GM12878 (cell line): ENCODE results near the gene VEGFA. TPM values are rescaled to one million over a fixed set of nuclear protein-coding genes. Genes with fewer than 3 reads are reported as not detected.

Experiments
- ATAC-seq: fragments of 200-7000 bp; cut with Tn5 transposase; 3 replicates; pipeline ENCODE4 v1.9.1; 2020; ENCODE audit warnings: mild to moderate bottlenecking, moderate library complexity
- BruUV-seq: library from RNA; stranded (reverse); fragments of 400-500 nt; replicated peaks from 2 replicates; lab custom pipeline; 2021; lab: Mats Ljungman, UMichigan
- CTCF ChIA-PET: fragments of 300-600 bp; sonication (Branson Sonifier 250); formaldehyde crosslinking; extraction: SDS; loops from one replicate; lab custom pipeline; 2021; ENCODE audit warnings: inconsistent platforms; lab: Yijun Ruan, JAX
- POLR2A ChIA-PET: fragments of 350-600 bp; formaldehyde crosslinking; extraction: SDS; loops from one replicate; lab custom pipeline; 2021; ENCODE audit warnings: inconsistent platforms; lab: Charles Lee
- RAD21 ChIA-PET: fragments of 300-600 bp; sonication (Branson Sonifier 250); formaldehyde crosslinking; loops from one replicate; lab custom pipeline; 2023; ENCODE audit warnings: antibody characterized with exemption; ENCODE audit not compliant: unreplicated experiment; lab: Charles Lee
- SMC1A ChIA-PET: fragments of 300-600 bp; sonication (Branson Sonifier 250); formaldehyde crosslinking; loops from one replicate; lab custom pipeline; 2023; ENCODE audit not compliant: unreplicated experiment, uncharacterized antibody; lab: Charles Lee
- DNase-seq: peaks from one replicate; pipeline ENCODE4 v3.0.0-alpha.2; 2011; ENCODE audit warnings: low read depth, low spot score
- FAIRE-seq: peaks from 3 replicates; lab custom pipeline; 2011; peaks lifted over from hg19 to GRCh38; lab: Jason Lieb, UNC
- H2AFZ ChIP-seq: 2 replicates; pipeline ENCODE4 v1.6.0; 2011; ENCODE audit warnings: low read depth, low read length, control low read depth; ENCODE audit not compliant: control insufficient read depth
- H3K27ac ChIP-seq: 2 replicates; pipeline ENCODE4 v1.5.1; 2011; ENCODE audit warnings: control low read depth; ENCODE audit not compliant: control insufficient read depth, insufficient read depth
- H3K27me3 ChIP-seq, 2 experiments: replicated peaks in 1 of 2; 2 replicates each; pipeline versions ENCODE4 v1.6.0 to v1.6.1; 2011; ENCODE audit warnings: low read length in 1 of 2; ENCODE audit not compliant: control insufficient read depth in 2 of 2, insufficient read depth in 2 of 2
- H3K36me3 ChIP-seq, 2 experiments: 2 replicates each; pipeline ENCODE4 v1.5.1; 2011; ENCODE audit warnings: low read length in 1 of 2; ENCODE audit not compliant: control insufficient read depth in 2 of 2, insufficient read depth in 2 of 2
- H3K4me1 ChIP-seq: 2 replicates; pipeline ENCODE4 v1.6.1; 2011; ENCODE audit warnings: mild to moderate bottlenecking, low read length, moderate library complexity, mixed read lengths; ENCODE audit not compliant: control insufficient read depth, insufficient read depth
- H3K4me2 ChIP-seq: 2 replicates; pipeline ENCODE4 v1.6.0; 2011; ENCODE audit warnings: control low read depth; ENCODE audit not compliant: control insufficient read depth, insufficient read depth
- H3K4me3 ChIP-seq: fragments of 200-600 bp; sonication (generic); 2 replicates; pipeline ENCODE4 v1.5.1; 2016
- H3K79me2 ChIP-seq: 2 replicates; pipeline ENCODE4 v1.6.0; 2011; ENCODE audit warnings: low read length; ENCODE audit not compliant: control insufficient read depth, insufficient read depth
- H3K9ac ChIP-seq: 2 replicates; pipeline ENCODE4 v1.8.0; 2011; ENCODE audit warnings: low read length, control low read depth, mixed read lengths; ENCODE audit not compliant: control insufficient read depth, insufficient read depth
- H3K9me3 ChIP-seq: replicated peaks from 3 replicates; pipeline ENCODE4 v1.5.1; 2011; ENCODE audit warnings: mild to moderate bottlenecking, low read length; ENCODE audit not compliant: control insufficient read depth, insufficient read depth
- H4K20me1 ChIP-seq: 2 replicates; pipeline ENCODE4 v1.6.0; 2011; ENCODE audit not compliant: control insufficient read depth, insufficient read depth
- EED ChIP-seq: sonication (generic); IDR thresholded peaks from 2 replicates; pipeline ENCODE4 v1.6.1; 2016; ENCODE audit warnings: antibody characterized with exemption, low read depth
- KAT2A ChIP-seq: conservative IDR thresholded peaks from 2 replicates; pipeline ENCODE4 v1.6.1; 2011; ENCODE audit warnings: low read depth, low read length; ENCODE audit not compliant: control insufficient read depth
- RELA ChIP-seq: fragments of 450-650 bp; IDR thresholded peaks from 2 replicates; pipeline ENCODE4 v1.8.0; 2014; ENCODE audit warnings: borderline replicate concordance; ENCODE audit not compliant: partially characterized antibody
- SIN3A ChIP-seq: IDR thresholded peaks from 2 replicates; pipeline ENCODE4 v1.6.1; 2012; ENCODE audit warnings: low read depth, low read length, improper control_type of control experiment
- SPI1 ChIP-seq: IDR thresholded peaks from 2 replicates; pipeline ENCODE4 v1.6.1; 2011; ENCODE audit warnings: low read depth, mild to moderate bottlenecking, low read length, moderate library complexity, borderline replicate concordance; ENCODE audit not compliant: insufficient read depth
- STAT1 ChIP-seq: fragments of 450-650 bp; conservative IDR thresholded peaks from 2 replicates; pipeline ENCODE4 v1.6.1; 2014; ENCODE audit warnings: antibody characterized with exemption, mild to moderate bottlenecking
- ZSCAN29 ChIP-seq: fragments of 450-650 bp; IDR thresholded peaks from 2 replicates; pipeline ENCODE4 v1.6.1; 2017; ENCODE audit warnings: mild to moderate bottlenecking, moderate library complexity
- WGBS: methylation state at CpG from one replicate; pipeline ENCODE4 v1.1.6; 2016; ENCODE audit warnings: low lambda C conversion rate; ENCODE audit not compliant: insufficient replicate concordance, insufficient coverage; ENCODE audit errors: missing lambda C conversion rate; 5-methylcytosine and 5-hydroxymethylcytosine counted together
- in situ Hi-C: fragments of 300-500 bp; cut with MboI; formaldehyde crosslinking; loops from 9 replicates; pipeline ENCODE4 v1.14.3; 2018; ENCODE audit warnings: mixed read lengths
- intact Hi-C: fragments of 100-400 bp; cut with micrococcal nuclease; formaldehyde crosslinking; loops from one replicate; pipeline ENCODE4 v1.14.2; 2022; ENCODE audit not compliant: unreplicated experiment
- polyA plus RNA-seq, 11 experiments: library from polyadenylated mRNA; depleted of rRNA in 4 of 11; unstranded in 6 of 11; stranded (reverse) in 5 of 11; fragments of >200 nt; fragmentation: Nextera tagmentation in 4 of 11; fragmentation: Illumina TruSeq in 1 of 11; extraction: Ambion mirVana in 4 of 11; extraction: Trizol in 1 of 11; gene quantifications; 1 replicate in 1 of 11; 2 replicates in 10 of 11; pipeline versions ENCODE4 v1.2.1 to v1.2.3, GENCODE V29; 2011 to 2016; ENCODE audit warnings: inconsistent platforms in 2 of 11, missing spikeins in 2 of 11, low read depth in 1 of 11
- total RNA-seq, 4 experiments: library from RNA; depleted of rRNA in 3 of 4; stranded (reverse); fragments of >200 nt in 3 of 4; fragmentation: Illumina TruSeq in 1 of 4; extraction: Trizol in 1 of 4; gene quantifications; 2 replicates each; pipeline versions ENCODE4 v1.2.1 to v1.2.3, GENCODE V29; 2013 to 2021
- TF ChIP-seq, protein P1 (sequence below): fragments of 450-650 bp; IDR thresholded peaks from 2 replicates; pipeline ENCODE4 v1.6.1; 2016; ENCODE audit warnings: mild to moderate bottlenecking, moderate library complexity, borderline replicate concordance
- TF ChIP-seq, protein P2 (sequence below): fragments of 450-650 bp; IDR thresholded peaks from 2 replicates; pipeline ENCODE4 v1.6.1; 2016; ENCODE audit warnings: mild to moderate bottlenecking
- TF ChIP-seq, protein P3 (sequence below): fragments of 450-650 bp; IDR thresholded peaks from 2 replicates; pipeline ENCODE4 v1.6.1; 2016; ENCODE audit warnings: mild to moderate bottlenecking
- TF ChIP-seq, protein P4 (sequence below): fragments of 450-650 bp; IDR thresholded peaks from 2 replicates; pipeline ENCODE4 v1.6.1; 2017; ENCODE audit warnings: mild to moderate bottlenecking, moderate library complexity

VEGFA gene
- total and polyA plus RNA-seq, 10 of the 15 experiments (the other 5 are each of a cell fraction or from before 2014, with no cell fraction given): 0.96 to 140 (median 16.9) TPM

DNA sequence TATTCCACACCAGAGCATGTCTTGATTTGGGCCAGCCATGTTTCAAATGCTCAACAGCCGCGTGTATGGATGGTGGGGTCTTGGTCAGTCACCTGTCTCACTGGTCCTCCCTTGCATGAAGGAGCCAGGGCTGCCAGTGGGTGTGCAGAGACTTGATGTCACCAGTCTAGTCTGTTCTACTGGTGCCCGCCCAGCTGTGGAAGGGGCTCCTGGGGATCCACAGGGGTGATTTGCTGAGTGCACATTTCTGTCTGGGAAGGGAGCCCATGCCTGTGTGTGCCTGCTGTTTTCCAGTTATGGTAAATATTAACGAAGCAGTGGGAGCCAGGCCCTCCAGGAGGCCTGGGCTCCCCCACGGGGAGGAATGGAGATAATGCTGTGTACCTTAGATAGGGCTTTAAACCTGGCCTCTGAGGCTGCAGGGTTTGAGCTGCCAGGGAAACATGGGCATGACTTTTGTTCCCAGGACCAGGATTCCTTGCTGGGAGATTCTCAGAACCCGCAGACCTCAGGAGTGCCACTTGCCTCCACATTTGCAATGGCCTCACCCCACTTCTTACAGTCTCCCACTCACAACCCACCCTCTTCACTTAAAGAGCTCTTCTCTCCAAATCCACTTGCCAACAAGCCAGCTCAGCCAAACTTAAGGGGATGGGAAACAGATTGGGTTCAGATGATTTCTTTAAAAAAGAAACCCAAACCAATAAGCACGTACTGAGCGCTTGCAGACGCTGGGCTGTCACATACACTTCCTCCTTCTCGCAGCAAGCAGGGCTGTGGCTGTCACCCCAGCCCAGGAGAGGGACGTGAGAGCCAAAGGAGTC lies 54.1 kb downstream of the VEGFA start:
- no peaks in the 10 kb centered on the region for H3K36me3 ChIP-seq
- BruUV-seq: no TSS peak
- peak; percentile 72 for ATAC-seq
- H3K27me3 ChIP-seq: no peaks in the 10 kb centered on the region; a peak in 2 of 4 replicates
- no peaks in the 10 kb centered on the region for H3K9me3 ChIP-seq
- ChIA-PET POLR2A (interaction anchor here (1.0 kb wide), 1 partner anchor 99 kb away, joined by 3 read pairs; no protein-coding TSS in a partner anchor), RAD21 (interaction anchor here (1.1 to 2.2 kb wide), 2 partner anchors 10 to 50 kb away, joined by 3 to 11 read pairs; no protein-coding TSS in a partner anchor), SMC1A (interaction anchor here (0.7 to 1.7 kb wide), 4 partner anchors 14 to 32 kb away, joined by 3 to 4 read pairs (median 3); no protein-coding TSS in a partner anchor), CTCF (interaction anchor here (0.6 to 2.8 kb wide), 5 partner anchors 15 to 103 kb away, joined by 3 to 16 read pairs (median 3); no protein-coding TSS in a partner anchor)
- no peaks in the 10 kb centered on the region for H4K20me1 ChIP-seq
- H3K4me1 ChIP-seq: no peaks in the 10 kb centered on the region
- no peak overlapping the region for H3K4me2 ChIP-seq
- no peak overlapping the region for H3K9ac ChIP-seq
- intact Hi-C loops (no loop called here), in situ Hi-C loops (no loop called here)
- H3K4me3 ChIP-seq: no peak overlapping the region
- DNase-seq: no peak
- H3K79me2 ChIP-seq: no peaks in the 10 kb centered on the region
- no peak overlapping the region for H3K27ac ChIP-seq
- WGBS: 12% methylated on average over 11 of the region's 11 CpGs
- H2AFZ ChIP-seq: peak overlapping the region; percentile 57
- FAIRE-seq: no peak
- no peak for TF ChIP-seq KAT2A
- TF ChIP-seq, protein P1, sequence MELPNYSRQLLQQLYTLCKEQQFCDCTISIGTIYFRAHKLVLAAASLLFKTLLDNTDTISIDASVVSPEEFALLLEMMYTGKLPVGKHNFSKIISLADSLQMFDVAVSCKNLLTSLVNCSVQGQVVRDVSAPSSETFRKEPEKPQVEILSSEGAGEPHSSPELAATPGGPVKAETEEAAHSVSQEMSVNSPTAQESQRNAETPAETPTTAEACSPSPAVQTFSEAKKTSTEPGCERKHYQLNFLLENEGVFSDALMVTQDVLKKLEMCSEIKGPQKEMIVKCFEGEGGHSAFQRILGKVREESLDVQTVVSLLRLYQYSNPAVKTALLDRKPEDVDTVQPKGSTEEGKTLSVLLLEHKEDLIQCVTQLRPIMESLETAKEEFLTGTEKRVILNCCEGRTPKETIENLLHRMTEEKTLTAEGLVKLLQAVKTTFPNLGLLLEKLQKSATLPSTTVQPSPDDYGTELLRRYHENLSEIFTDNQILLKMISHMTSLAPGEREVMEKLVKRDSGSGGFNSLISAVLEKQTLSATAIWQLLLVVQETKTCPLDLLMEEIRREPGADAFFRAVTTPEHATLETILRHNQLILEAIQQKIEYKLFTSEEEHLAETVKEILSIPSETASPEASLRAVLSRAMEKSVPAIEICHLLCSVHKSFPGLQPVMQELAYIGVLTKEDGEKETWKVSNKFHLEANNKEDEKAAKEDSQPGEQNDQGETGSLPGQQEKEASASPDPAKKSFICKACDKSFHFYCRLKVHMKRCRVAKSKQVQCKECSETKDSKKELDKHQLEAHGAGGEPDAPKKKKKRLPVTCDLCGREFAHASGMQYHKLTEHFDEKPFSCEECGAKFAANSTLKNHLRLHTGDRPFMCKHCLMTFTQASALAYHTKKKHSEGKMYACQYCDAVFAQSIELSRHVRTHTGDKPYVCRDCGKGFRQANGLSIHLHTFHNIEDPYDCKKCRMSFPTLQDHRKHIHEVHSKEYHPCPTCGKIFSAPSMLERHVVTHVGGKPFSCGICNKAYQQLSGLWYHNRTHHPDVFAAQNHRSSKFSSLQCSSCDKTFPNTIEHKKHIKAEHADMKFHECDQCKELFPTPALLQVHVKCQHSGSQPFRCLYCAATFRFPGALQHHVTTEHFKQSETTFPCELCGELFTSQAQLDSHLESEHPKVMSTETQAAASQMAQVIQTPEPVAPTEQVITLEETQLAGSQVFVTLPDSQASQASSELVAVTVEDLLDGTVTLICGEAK: no peak
- no peak for TF ChIP-seq STAT1
- TF ChIP-seq, protein P2, sequence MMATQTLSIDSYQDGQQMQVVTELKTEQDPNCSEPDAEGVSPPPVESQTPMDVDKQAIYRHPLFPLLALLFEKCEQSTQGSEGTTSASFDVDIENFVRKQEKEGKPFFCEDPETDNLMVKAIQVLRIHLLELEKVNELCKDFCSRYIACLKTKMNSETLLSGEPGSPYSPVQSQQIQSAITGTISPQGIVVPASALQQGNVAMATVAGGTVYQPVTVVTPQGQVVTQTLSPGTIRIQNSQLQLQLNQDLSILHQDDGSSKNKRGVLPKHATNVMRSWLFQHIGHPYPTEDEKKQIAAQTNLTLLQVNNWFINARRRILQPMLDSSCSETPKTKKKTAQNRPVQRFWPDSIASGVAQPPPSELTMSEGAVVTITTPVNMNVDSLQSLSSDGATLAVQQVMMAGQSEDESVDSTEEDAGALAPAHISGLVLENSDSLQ: 0 out of 2 replicates have a peak, but pooled peaks have one; percentile 18
- TF ChIP-seq, protein P3, sequence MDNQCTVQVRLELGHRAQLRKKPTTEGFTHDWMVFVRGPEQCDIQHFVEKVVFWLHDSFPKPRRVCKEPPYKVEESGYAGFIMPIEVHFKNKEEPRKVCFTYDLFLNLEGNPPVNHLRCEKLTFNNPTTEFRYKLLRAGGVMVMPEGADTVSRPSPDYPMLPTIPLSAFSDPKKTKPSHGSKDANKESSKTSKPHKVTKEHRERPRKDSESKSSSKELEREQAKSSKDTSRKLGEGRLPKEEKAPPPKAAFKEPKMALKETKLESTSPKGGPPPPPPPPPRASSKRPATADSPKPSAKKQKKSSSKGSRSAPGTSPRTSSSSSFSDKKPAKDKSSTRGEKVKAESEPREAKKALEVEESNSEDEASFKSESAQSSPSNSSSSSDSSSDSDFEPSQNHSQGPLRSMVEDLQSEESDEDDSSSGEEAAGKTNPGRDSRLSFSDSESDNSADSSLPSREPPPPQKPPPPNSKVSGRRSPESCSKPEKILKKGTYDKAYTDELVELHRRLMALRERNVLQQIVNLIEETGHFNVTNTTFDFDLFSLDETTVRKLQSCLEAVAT: 0 out of 2 replicates have a peak, but pooled peaks have one; percentile 33
- TF ChIP-seq, protein P4, sequence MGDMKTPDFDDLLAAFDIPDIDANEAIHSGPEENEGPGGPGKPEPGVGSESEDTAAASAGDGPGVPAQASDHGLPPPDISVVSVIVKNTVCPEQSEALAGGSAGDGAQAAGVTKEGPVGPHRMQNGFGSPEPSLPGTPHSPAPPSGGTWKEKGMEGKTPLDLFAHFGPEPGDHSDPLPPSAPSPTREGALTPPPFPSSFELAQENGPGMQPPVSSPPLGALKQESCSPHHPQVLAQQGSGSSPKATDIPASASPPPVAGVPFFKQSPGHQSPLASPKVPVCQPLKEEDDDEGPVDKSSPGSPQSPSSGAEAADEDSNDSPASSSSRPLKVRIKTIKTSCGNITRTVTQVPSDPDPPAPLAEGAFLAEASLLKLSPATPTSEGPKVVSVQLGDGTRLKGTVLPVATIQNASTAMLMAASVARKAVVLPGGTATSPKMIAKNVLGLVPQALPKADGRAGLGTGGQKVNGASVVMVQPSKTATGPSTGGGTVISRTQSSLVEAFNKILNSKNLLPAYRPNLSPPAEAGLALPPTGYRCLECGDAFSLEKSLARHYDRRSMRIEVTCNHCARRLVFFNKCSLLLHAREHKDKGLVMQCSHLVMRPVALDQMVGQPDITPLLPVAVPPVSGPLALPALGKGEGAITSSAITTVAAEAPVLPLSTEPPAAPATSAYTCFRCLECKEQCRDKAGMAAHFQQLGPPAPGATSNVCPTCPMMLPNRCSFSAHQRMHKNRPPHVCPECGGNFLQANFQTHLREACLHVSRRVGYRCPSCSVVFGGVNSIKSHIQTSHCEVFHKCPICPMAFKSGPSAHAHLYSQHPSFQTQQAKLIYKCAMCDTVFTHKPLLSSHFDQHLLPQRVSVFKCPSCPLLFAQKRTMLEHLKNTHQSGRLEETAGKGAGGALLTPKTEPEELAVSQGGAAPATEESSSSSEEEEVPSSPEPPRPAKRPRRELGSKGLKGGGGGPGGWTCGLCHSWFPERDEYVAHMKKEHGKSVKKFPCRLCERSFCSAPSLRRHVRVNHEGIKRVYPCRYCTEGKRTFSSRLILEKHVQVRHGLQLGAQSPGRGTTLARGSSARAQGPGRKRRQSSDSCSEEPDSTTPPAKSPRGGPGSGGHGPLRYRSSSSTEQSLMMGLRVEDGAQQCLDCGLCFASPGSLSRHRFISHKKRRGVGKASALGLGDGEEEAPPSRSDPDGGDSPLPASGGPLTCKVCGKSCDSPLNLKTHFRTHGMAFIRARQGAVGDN: no peak
- no peak for TF ChIP-seq RELA
- no peak for TF ChIP-seq SIN3A
- TF ChIP-seq SPI1: peak; percentile 64; the same call in 1 of the 2 replicates
- TF ChIP-seq ZSCAN29: no peak
- TF ChIP-seq EED: no peak
